Measurements from ENCODE around the gene LTN1. TPM values are rescaled to one million over a fixed set of nuclear protein-coding genes. Genes with fewer than 3 reads are reported as not detected.

Gene LTN1
- polyA plus RNA-seq, 3 donors = 6.0 to 14.0 (median 11.7) TPM

DNA sequence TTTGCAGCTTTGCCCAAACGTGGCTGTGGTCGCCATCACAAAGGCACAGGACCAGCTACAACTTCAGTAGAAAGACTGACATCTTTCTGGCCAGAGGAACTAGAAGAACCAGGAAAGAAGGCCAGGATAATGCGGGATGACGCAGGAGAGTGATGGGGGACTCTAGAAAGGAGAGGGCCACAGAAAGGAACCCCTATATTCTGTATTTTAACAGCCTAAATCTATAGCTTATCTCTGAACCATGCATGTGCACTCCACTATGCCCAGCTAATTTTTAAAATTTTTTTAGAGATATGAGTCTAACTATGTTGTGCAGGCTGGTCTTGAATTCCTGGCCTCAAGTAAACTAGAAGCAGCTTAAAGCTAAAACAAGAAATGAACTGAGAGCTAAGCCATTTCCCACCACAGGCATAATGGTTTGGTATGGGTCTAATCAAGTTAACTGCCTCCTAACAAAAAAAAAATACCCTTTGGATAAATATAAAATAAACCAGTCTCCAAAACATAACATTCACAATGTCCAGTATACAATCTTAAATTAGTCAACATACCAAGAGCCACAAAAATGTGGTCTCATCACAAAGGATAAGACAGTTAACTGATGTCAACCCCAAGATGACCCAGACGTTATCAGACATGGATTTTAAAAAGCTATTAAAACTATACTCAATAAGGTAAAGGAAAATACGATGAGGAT is 18.0 kb downstream of the LTN1 start:
- no peak for DNase-seq
- Histone ChIP-seq H2AFZ (ENCODE audit: insufficient read depth, low read depth, low read length, poor library complexity, severe bottlenecking) (no peak overlapping the region), H3K27me3 (ENCODE audit: control insufficient read depth in 2 of 2, insufficient read depth in 2 of 2, low read length in 2 of 2) (no peaks in the 10 kb centered on the region), H3K36me3 (replicated peaks in 1 of 2; ENCODE audit: control insufficient read depth in 1 of 2, insufficient read depth in 2 of 2, low read length in 2 of 2) (peaks cover 84 to 99% of the 10 kb centered on the region in 2 donors), H3K9ac (ENCODE audit: insufficient read depth, low read length, poor library complexity, severe bottlenecking) (no peak overlapping the region), H3K79me2 (ENCODE audit: insufficient read depth, low read length) (no peaks in the 10 kb centered on the region), H3K4me2 (replicated peaks; ENCODE audit: extremely low read depth, low read length, poor library complexity, severe bottlenecking) (no peak overlapping the region), H3K4me1 (ENCODE audit: control insufficient read depth in 1 of 2, insufficient read depth in 2 of 2, low read length in 2 of 2) (no peaks in the 10 kb centered on the region), H3K4me3 (replicated peaks in 1 of 3; ENCODE audit: low read depth in 2 of 3, low read length in 3 of 3) (no peak overlapping the region), H4K20me1 (ENCODE audit: insufficient read depth, low read length) (no peaks in the 10 kb centered on the region), H3K9me3 (replicated peaks in 1 of 2; ENCODE audit: control insufficient read depth in 1 of 2, insufficient read depth in 1 of 2, low read length in 2 of 2) (no peaks in the 10 kb centered on the region), H3K27ac (ENCODE audit: low read depth in 1 of 2, low read length in 2 of 2) (no peak overlapping the region)
- Mint-ChIP-seq H3K9me3 (no peaks in the 10 kb centered on the region), H3K27ac (no peak overlapping the region), H3K4me3 (no peak overlapping the region), H3K4me1 (no peaks in the 10 kb centered on the region), H3K27me3 (ENCODE audit: low read depth in 3 of 3) (no peaks in the 10 kb centered on the region), H3K36me3 (peaks cover 65 to 91% of the 10 kb centered on the region in 2 donors)
- 92% methylated on average over 2 of the region's 6 CpGs for WGBS (ENCODE audit: insufficient coverage)
- TF ChIP-seq, protein P1, sequence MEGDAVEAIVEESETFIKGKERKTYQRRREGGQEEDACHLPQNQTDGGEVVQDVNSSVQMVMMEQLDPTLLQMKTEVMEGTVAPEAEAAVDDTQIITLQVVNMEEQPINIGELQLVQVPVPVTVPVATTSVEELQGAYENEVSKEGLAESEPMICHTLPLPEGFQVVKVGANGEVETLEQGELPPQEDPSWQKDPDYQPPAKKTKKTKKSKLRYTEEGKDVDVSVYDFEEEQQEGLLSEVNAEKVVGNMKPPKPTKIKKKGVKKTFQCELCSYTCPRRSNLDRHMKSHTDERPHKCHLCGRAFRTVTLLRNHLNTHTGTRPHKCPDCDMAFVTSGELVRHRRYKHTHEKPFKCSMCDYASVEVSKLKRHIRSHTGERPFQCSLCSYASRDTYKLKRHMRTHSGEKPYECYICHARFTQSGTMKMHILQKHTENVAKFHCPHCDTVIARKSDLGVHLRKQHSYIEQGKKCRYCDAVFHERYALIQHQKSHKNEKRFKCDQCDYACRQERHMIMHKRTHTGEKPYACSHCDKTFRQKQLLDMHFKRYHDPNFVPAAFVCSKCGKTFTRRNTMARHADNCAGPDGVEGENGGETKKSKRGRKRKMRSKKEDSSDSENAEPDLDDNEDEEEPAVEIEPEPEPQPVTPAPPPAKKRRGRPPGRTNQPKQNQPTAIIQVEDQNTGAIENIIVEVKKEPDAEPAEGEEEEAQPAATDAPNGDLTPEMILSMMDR (IDR thresholded peaks at IDR 0.05) = no peak
- intact Hi-C loops (cut with micrococcal nuclease) = no loop called here

GRCh38 chr21:28972398-28972797 is 20.3 kb downstream of the LTN1 start:
- H3K4me3 ChIP-seq (replicated peaks in 1 of 3; ENCODE audit: low read depth in 2 of 3, low read length in 3 of 3) = no peak overlapping the region
- WGBS (ENCODE audit: insufficient coverage) = 90% methylated on average over 2 of the region's 6 CpGs
- TF ChIP-seq, protein P1 (IDR thresholded peaks at IDR 0.05) = no peak
- H3K27me3 Mint-ChIP-seq (ENCODE audit: low read depth in 3 of 3) = no peaks in the 10 kb centered on the region
- no peaks in the 10 kb centered on the region for H3K4me1 ChIP-seq (ENCODE audit: control insufficient read depth in 1 of 2, insufficient read depth in 2 of 2, low read length in 2 of 2)
- peak overlapping the region in 1 of 7 donors; percentile 7 for H3K27ac Mint-ChIP-seq
- no peak overlapping the region for H2AFZ ChIP-seq (ENCODE audit: insufficient read depth, low read depth, low read length, poor library complexity, severe bottlenecking)
- no peaks in the 10 kb centered on the region for H3K79me2 ChIP-seq (ENCODE audit: insufficient read depth, low read length)
- no peak overlapping the region for H3K27ac ChIP-seq (ENCODE audit: low read depth in 1 of 2, low read length in 2 of 2)
- peaks cover 87 to 99% of the 10 kb centered on the region in 2 donors for H3K36me3 ChIP-seq (replicated peaks in 1 of 2; ENCODE audit: control insufficient read depth in 1 of 2, insufficient read depth in 2 of 2, low read length in 2 of 2)
- H3K4me1 Mint-ChIP-seq = no peaks in the 10 kb centered on the region
- no peak overlapping the region for H3K4me2 ChIP-seq (replicated peaks; ENCODE audit: extremely low read depth, low read length, poor library complexity, severe bottlenecking)
- no peak overlapping the region for H3K4me3 Mint-ChIP-seq
- H3K36me3 Mint-ChIP-seq = peaks cover 70 to 92% of the 10 kb centered on the region in 2 donors
- no peaks in the 10 kb centered on the region for H4K20me1 ChIP-seq (ENCODE audit: insufficient read depth, low read length)
- H3K27me3 ChIP-seq (ENCODE audit: control insufficient read depth in 2 of 2, insufficient read depth in 2 of 2, low read length in 2 of 2) = no peaks in the 10 kb centered on the region
- intact Hi-C loops (cut with micrococcal nuclease) = no loop called here
- no peaks in the 10 kb centered on the region for H3K9me3 ChIP-seq (replicated peaks in 1 of 2; ENCODE audit: control insufficient read depth in 1 of 2, insufficient read depth in 1 of 2, low read length in 2 of 2)
- no peak for DNase-seq
- H3K9me3 Mint-ChIP-seq = no peaks in the 10 kb centered on the region
- no peak overlapping the region for H3K9ac ChIP-seq (ENCODE audit: insufficient read depth, low read length, poor library complexity, severe bottlenecking)
